KMS-11 (cell line): ENCODE measurements around the gene BTBD8.

Experiments used
- H2AFZ ChIP-seq: fragments of 200-600 bp; sonication (generic); 2 replicates; pipeline ENCODE4 v1.6.1; 2016; ENCODE audit warnings: antibody characterized with exemption, mixed run types, low read depth
- H3K27ac ChIP-seq: fragments of 200-600 bp; sonication (generic); 2 replicates; pipeline ENCODE4 v1.6.1; 2016; ENCODE audit warnings: mild to moderate bottlenecking, mixed run types
- H3K27me3 ChIP-seq: fragments of 200-600 bp; sonication (generic); 2 replicates; pipeline ENCODE4 v1.6.1; 2017; ENCODE audit warnings: mild to moderate bottlenecking, low read depth, mixed run types, moderate library complexity; ENCODE audit not compliant: insufficient read depth
- H3K36me3 ChIP-seq: fragments of 200-600 bp; sonication (generic); 2 replicates; pipeline ENCODE4 v1.6.1; 2017; ENCODE audit warnings: mild to moderate bottlenecking, mixed run types; ENCODE audit not compliant: insufficient read depth
- H3K4me1 ChIP-seq: fragments of 200-600 bp; sonication (generic); 2 replicates; pipeline ENCODE4 v1.6.1; 2016; ENCODE audit warnings: mild to moderate bottlenecking, low read depth, mixed run types; ENCODE audit not compliant: poor library complexity, severe bottlenecking
- H3K4me2 ChIP-seq: fragments of 200-600 bp; sonication (generic); 2 replicates; pipeline ENCODE4 v1.7.0; 2016; ENCODE audit warnings: mild to moderate bottlenecking, mixed run types
- H3K4me3 ChIP-seq: fragments of 200-600 bp; sonication (generic); IDR thresholded peaks from 2 replicates; pipeline ENCODE4 v1.6.1; 2017; ENCODE audit warnings: low read depth, low read length, mixed read lengths; ENCODE audit not compliant: insufficient read depth
- H3K79me2 ChIP-seq: fragments of 200-600 bp; sonication (generic); 2 replicates; pipeline ENCODE4 v1.6.1; 2016; ENCODE audit warnings: low read depth, mixed run types; ENCODE audit not compliant: insufficient read depth
- H3K9ac ChIP-seq: fragments of 200-600 bp; sonication (generic); 2 replicates; pipeline ENCODE4 v1.6.1; 2016; ENCODE audit warnings: mild to moderate bottlenecking, mixed run types
- H4K20me1 ChIP-seq: fragments of 200-600 bp; sonication (generic); 2 replicates; pipeline ENCODE4 v1.6.1; 2016; ENCODE audit warnings: mild to moderate bottlenecking, mixed run types; ENCODE audit not compliant: insufficient read depth
- TF ChIP-seq, protein P1 (sequence below): fragments of 200-600 bp; sonication (generic); conservative IDR thresholded peaks from 2 replicates; pipeline ENCODE4 v1.6.1; 2017; ENCODE audit warnings: low read depth, mild to moderate bottlenecking, antibody characterized with exemption, low read length, moderate library complexity, mixed read lengths

The BTBD8 gene

DNA sequence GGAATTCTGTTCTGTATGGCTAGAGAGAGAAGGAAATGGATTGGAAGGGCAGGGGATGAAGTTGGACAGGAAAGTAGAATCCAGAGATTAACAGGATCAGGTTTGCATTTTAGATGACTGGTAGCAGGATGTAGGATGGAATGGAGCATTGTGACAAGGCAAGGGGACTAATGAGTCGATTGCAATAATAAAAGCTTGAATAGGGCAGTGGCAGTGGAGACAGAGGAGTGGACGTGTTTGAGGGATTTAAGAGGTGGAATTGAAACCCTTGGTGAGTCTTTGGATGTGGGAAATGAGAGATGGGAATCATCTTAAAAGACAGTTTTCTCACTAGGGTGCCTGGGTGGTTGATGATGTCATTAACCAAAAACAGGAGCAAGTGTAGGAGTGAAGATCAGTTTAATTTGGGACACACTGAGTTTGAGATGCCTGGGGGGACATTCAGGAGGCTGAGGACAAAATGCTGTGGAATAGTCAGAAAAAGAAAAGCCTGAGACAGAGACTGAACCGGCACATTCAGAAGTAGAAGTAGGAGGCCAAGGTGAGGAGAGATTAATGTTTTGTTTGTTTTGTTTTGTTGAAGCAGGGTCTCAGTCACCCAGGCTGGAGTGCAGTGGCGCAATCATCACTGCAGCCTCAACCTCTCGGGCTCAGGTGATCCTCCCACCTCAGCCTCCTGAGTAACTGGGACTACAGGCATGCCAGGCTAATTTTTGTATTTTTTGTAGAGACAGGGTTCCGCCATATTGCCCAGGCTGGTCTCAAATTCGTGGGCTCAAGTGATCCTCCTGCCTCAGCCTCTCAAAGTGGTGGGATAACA lies 108.5 kb downstream of the BTBD8 start:
- Histone ChIP-seq H3K36me3 (no peaks in the 10 kb centered on the region), H4K20me1 (no peaks in the 10 kb centered on the region), H3K4me1 (no peaks in the 10 kb centered on the region), H3K27me3 (no peaks in the 10 kb centered on the region), H3K4me3 (no peak overlapping the region), H3K79me2 (no peaks in the 10 kb centered on the region), H2AFZ (no peak overlapping the region), H3K9ac (no peak overlapping the region), H3K4me2 (no peak overlapping the region), H3K27ac (no peak overlapping the region)
- TF ChIP-seq, protein P1, sequence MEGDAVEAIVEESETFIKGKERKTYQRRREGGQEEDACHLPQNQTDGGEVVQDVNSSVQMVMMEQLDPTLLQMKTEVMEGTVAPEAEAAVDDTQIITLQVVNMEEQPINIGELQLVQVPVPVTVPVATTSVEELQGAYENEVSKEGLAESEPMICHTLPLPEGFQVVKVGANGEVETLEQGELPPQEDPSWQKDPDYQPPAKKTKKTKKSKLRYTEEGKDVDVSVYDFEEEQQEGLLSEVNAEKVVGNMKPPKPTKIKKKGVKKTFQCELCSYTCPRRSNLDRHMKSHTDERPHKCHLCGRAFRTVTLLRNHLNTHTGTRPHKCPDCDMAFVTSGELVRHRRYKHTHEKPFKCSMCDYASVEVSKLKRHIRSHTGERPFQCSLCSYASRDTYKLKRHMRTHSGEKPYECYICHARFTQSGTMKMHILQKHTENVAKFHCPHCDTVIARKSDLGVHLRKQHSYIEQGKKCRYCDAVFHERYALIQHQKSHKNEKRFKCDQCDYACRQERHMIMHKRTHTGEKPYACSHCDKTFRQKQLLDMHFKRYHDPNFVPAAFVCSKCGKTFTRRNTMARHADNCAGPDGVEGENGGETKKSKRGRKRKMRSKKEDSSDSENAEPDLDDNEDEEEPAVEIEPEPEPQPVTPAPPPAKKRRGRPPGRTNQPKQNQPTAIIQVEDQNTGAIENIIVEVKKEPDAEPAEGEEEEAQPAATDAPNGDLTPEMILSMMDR = no peak

DNA sequence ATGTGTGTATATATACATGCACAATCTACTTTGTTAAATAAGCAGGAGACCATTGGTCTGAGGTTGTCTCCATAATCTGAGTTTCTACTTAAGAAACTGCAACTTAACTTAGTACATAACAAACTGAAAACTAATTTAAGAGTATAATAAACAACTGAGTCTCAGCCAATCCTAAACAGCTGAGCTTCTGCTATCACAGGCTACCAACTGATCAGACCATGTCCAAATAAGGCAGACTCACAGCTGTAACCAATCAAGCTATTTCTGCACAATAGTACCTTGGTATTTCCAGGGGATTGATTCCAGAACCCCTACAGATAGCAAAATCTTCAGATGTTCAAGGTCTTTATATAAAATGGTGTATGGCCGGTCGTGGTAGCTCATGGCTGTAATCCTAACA lies 111.6 kb downstream of the BTBD8 start:
- Histone ChIP-seq H3K27ac (no peak overlapping the region), H3K9ac (no peak overlapping the region), H4K20me1 (no peaks in the 10 kb centered on the region)

DNA sequence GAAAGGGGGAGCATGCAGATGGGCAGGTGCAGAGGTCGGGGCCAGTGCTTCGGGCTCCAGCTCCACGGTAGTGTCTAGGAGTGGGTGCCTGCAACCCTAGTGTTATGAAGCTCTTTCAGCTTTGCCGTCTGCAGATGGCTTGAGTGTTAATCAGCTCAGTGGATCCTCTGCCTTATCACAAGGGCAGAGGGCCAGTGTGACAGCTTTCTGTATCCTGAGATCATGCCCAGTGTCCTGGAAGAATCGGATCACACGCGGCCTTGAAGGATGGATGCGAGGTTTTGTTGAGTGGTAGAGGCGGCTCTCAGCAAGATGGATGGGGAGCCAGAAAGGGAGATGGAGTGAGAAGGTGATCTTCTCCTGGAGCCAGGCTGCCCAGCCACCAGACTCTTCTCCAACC lies 112.1 kb downstream of the BTBD8 start:
- Histone ChIP-seq H3K4me3 (no peak overlapping the region), H3K79me2 (no peaks in the 10 kb centered on the region), H3K4me1 (no peaks in the 10 kb centered on the region), H3K36me3 (no peaks in the 10 kb centered on the region), H3K9ac (no peak overlapping the region), H3K27ac (no peak overlapping the region), H3K27me3 (no peaks in the 10 kb centered on the region), H4K20me1 (no peaks in the 10 kb centered on the region), H3K4me2 (no peak overlapping the region), H2AFZ (no peak overlapping the region)
- TF ChIP-seq, protein P1 = no peak

More for the DNA sequence above, 111.6 kb downstream of the BTBD8 start:
- Histone ChIP-seq H3K27me3 (no peaks in the 10 kb centered on the region), H3K79me2 (no peaks in the 10 kb centered on the region), H3K36me3 (no peaks in the 10 kb centered on the region), H3K4me1 (no peaks in the 10 kb centered on the region), H2AFZ (no peak overlapping the region), H3K4me2 (no peak overlapping the region), H3K4me3 (no peak overlapping the region)
- TF ChIP-seq, protein P1 = no peak

DNA sequence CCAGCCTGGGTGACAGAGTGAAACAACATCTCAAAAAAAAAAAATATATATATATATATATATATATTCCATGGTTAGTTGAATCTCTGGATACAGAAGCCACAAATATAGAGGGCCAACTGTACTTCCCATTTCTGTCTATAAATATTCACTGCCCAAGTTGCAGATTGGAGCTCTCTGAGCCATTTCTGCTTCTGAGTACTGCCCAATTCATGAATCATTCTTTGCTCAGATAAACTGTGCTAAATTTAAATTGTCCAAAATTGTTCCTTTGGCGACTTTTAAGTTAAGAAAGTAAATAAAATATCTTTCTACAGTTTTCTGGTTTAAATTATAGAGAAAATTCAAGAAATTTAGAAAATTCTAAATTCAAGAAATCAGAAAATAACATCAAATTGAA lies 114.4 kb downstream of the BTBD8 start:
- H3K4me2 ChIP-seq = no peak overlapping the region
- H2AFZ ChIP-seq = no peak overlapping the region
- no peaks in the 10 kb centered on the region for H4K20me1 ChIP-seq
- no peaks in the 10 kb centered on the region for H3K36me3 ChIP-seq
- H3K9ac ChIP-seq = no peak overlapping the region
- no peak overlapping the region for H3K4me3 ChIP-seq
- TF ChIP-seq, protein P1 = no peak
- H3K27ac ChIP-seq = no peak overlapping the region
- H3K27me3 ChIP-seq = no peaks in the 10 kb centered on the region
- H3K79me2 ChIP-seq = no peaks in the 10 kb centered on the region
- H3K4me1 ChIP-seq = no peaks in the 10 kb centered on the region
